GM23338 (cell line): ENCODE data around the gene KCNJ4.

Source experiments
- CTCF ChIP-seq, 2 experiments: fragments of 200-600 bp in 1 of 2; sonication (generic) in 1 of 2; conservative IDR thresholded peaks; 2 replicates each; pipeline versions ENCODE4 v1.5.1 to v1.6.1; 2016 to 2017; ENCODE audit warnings: antibody characterized with exemption in 2 of 2, low read depth in 2 of 2, mild to moderate bottlenecking in 2 of 2, moderate library complexity in 1 of 2
- EZH2 ChIP-seq: fragments of 200-600 bp; sonication (generic); IDR thresholded peaks from one replicate; pipeline ENCODE4 v1.8.0; 2017; ENCODE audit warnings: antibody characterized with exemption, mild to moderate bottlenecking, low read depth; ENCODE audit not compliant: unreplicated experiment

- TF ChIP-seq CTCF (conservative IDR thresholded peaks at IDR 0.05; ENCODE audit: low read depth in 2 of 2), result no peak
- no peak for TF ChIP-seq EZH2
Measured at GRCh38 chr22:38460426-38460840, 5.4 kb upstream of the KCNJ4 start.
